Neural progenitor cell (in vitro differentiated cells): ENCODE data around the gene ZNF214. TPM values are rescaled to one million over a fixed set of nuclear protein-coding genes. Genes with fewer than 3 reads are reported as not detected.

Experiments
- DNase-seq: peaks from one replicate; pipeline ENCODE4 v3.0.0-alpha.2; 2016; ENCODE audit warnings: low spot score
- H2AFZ ChIP-seq: fragments of 200-600 bp; sonication (generic); replicated peaks from 2 replicates; pipeline ENCODE4 v1.6.1; 2016; ENCODE audit warnings: antibody characterized with exemption
- H3F3A ChIP-seq: fragments of 200-600 bp; sonication (generic); 2 replicates; pipeline ENCODE4 v1.6.1; 2016; ENCODE audit warnings: antibody characterized with exemption, low read depth
- H3K27ac ChIP-seq: fragments of 200-600 bp; sonication (generic); 2 replicates; pipeline ENCODE4 v1.5.1; 2016; ENCODE audit warnings: mild to moderate bottlenecking
- H3K27me3 ChIP-seq: fragments of 200-600 bp; sonication (generic); 2 replicates; pipeline ENCODE4 v1.6.1; 2016; ENCODE audit warnings: mild to moderate bottlenecking, moderate library complexity
- H3K36me3 ChIP-seq: fragments of 200-600 bp; sonication (generic); 2 replicates; pipeline ENCODE4 v1.5.1; 2016
- H3K4me1 ChIP-seq: fragments of 200-600 bp; sonication (generic); 2 replicates; pipeline ENCODE4 v1.6.1; 2016; ENCODE audit warnings: mixed run types
- H3K4me2 ChIP-seq: fragments of 200-600 bp; sonication (generic); 2 replicates; pipeline ENCODE4 v1.6.1; 2016
- H3K4me3 ChIP-seq: fragments of 200-600 bp; sonication (generic); 2 replicates; pipeline ENCODE4 v1.5.1; 2016
- H3K79me2 ChIP-seq: fragments of 200-600 bp; sonication (generic); 2 replicates; pipeline ENCODE4 v1.6.1; 2016; ENCODE audit warnings: low read depth
- H3K9ac ChIP-seq: fragments of 200-600 bp; sonication (generic); 2 replicates; pipeline ENCODE4 v1.6.1; 2016
- H3K9me3 ChIP-seq: fragments of 200-600 bp; sonication (generic); 2 replicates; pipeline ENCODE4 v1.5.1; 2016; ENCODE audit warnings: low read depth
- H4K20me1 ChIP-seq: fragments of 200-600 bp; sonication (generic); 2 replicates; pipeline ENCODE4 v1.6.1; 2016; ENCODE audit warnings: low read depth
- H3K27ac Mint-ChIP-seq: 3 replicates; pipeline ENCODE4 v1.8.0; 2021; ENCODE audit warnings: mixed read lengths
- H3K27me3 Mint-ChIP-seq: 2 replicates; pipeline ENCODE4 v1.8.0; 2022; ENCODE audit warnings: low read depth, mild to moderate bottlenecking, inconsistent platforms, moderate library complexity, mixed read lengths; ENCODE audit not compliant: insufficient read depth
- H3K36me3 Mint-ChIP-seq: 3 replicates; pipeline ENCODE4 v1.8.0; 2021; ENCODE audit warnings: mixed read lengths
- H3K4me1 Mint-ChIP-seq: 3 replicates; pipeline ENCODE4 v1.8.0; 2021; ENCODE audit warnings: mixed read lengths
- H3K4me3 Mint-ChIP-seq: 3 replicates; pipeline ENCODE4 v1.8.0; 2021; ENCODE audit warnings: mild to moderate bottlenecking, moderate library complexity, mixed read lengths
- H3K9me3 Mint-ChIP-seq: 3 replicates; pipeline ENCODE4 v1.8.0; 2020; ENCODE audit warnings: mixed read lengths
- EZH2 ChIP-seq: fragments of 200-600 bp; sonication (generic); IDR thresholded peaks from 2 replicates; pipeline ENCODE4 v1.6.1; 2017; ENCODE audit warnings: antibody characterized with exemption, mild to moderate bottlenecking, moderate library complexity
- EZH2phosphoT487 ChIP-seq: fragments of 200-600 bp; sonication (generic); IDR thresholded peaks from 2 replicates; pipeline ENCODE4 v1.6.1; 2017; ENCODE audit warnings: antibody characterized with exemption
- total RNA-seq: library from RNA; depleted of rRNA; stranded (reverse); fragments of >200 nt; gene quantifications from 2 replicates; pipeline ENCODE4 v1.2.3, GENCODE V29; 2015; ENCODE audit warnings: low replicate concordance
- TF ChIP-seq, protein P1 (sequence below): fragments of 200-600 bp; sonication (generic); IDR thresholded peaks from 2 replicates; pipeline ENCODE4 v1.5.1; 2017; ENCODE audit warnings: antibody characterized with exemption, mild to moderate bottlenecking

The ZNF214 gene
- total RNA-seq, 1 donor from 2014 or later: 19.6 TPM

GRCh38 chr11:7057641-7058040 is 37.5 kb upstream of the ZNF214 start:
- no peak overlapping the region for H3K4me2 ChIP-seq
- H3K36me3 ChIP-seq: no peaks in the 10 kb centered on the region
- Mint-ChIP-seq H3K9me3 (no peaks in the 10 kb centered on the region), H3K4me1 (no peaks in the 10 kb centered on the region), H3K4me3 (no peak overlapping the region), H3K27me3 (no peaks in the 10 kb centered on the region), H3K36me3 (no peaks in the 10 kb centered on the region), H3K27ac (no peak overlapping the region)
- H3F3A ChIP-seq: no peaks in the 10 kb centered on the region
- no peaks in the 10 kb centered on the region for H3K9me3 ChIP-seq
- H3K9ac ChIP-seq: no peak overlapping the region
- H2AFZ ChIP-seq: no peak overlapping the region
- H3K27ac ChIP-seq: no peak overlapping the region
- no peaks in the 10 kb centered on the region for H3K79me2 ChIP-seq
- DNase-seq: no peak
- TF ChIP-seq EZH2phosphoT487: no peak
- TF ChIP-seq, protein P1, sequence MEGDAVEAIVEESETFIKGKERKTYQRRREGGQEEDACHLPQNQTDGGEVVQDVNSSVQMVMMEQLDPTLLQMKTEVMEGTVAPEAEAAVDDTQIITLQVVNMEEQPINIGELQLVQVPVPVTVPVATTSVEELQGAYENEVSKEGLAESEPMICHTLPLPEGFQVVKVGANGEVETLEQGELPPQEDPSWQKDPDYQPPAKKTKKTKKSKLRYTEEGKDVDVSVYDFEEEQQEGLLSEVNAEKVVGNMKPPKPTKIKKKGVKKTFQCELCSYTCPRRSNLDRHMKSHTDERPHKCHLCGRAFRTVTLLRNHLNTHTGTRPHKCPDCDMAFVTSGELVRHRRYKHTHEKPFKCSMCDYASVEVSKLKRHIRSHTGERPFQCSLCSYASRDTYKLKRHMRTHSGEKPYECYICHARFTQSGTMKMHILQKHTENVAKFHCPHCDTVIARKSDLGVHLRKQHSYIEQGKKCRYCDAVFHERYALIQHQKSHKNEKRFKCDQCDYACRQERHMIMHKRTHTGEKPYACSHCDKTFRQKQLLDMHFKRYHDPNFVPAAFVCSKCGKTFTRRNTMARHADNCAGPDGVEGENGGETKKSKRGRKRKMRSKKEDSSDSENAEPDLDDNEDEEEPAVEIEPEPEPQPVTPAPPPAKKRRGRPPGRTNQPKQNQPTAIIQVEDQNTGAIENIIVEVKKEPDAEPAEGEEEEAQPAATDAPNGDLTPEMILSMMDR: no peak
- TF ChIP-seq EZH2: no peak
- no peak overlapping the region for H3K4me3 ChIP-seq
- no peaks in the 10 kb centered on the region for H4K20me1 ChIP-seq
- H3K27me3 ChIP-seq: no peaks in the 10 kb centered on the region
- H3K4me1 ChIP-seq: peaks cover 5% of the 10 kb centered on the region

GRCh38 chr11:7056828-7057513 is 36.8 kb upstream of the ZNF214 start:
- H3K36me3 Mint-ChIP-seq: no peaks in the 10 kb centered on the region

DNA sequence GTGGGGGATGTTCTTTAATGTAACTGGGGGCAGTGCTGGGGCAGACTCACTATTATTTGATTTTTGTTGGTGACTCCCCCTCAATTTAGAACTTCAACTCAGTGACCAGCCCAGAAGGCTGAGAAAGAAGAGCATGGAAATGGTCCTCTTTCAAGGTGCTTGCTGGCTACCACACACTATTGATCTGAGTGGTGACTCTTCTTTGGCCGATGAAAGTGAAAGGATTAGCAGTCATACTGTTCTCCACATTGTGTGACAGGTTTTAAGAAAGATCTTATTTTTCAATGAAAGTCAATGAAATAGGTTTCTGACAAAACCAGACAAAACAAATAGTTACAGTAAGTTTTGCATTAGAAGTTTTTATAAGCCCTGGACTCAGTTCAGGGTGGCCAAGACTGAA is 30.0 kb upstream of the ZNF214 start:
- H3K36me3 ChIP-seq: no peaks in the 10 kb centered on the region
- H4K20me1 ChIP-seq: no peaks in the 10 kb centered on the region
- H2AFZ ChIP-seq: no peak overlapping the region
- no peak overlapping the region for H3K27ac ChIP-seq
- no peaks in the 10 kb centered on the region for H3K27me3 ChIP-seq
- H3K9me3 Mint-ChIP-seq: no peaks in the 10 kb centered on the region
- no peaks in the 10 kb centered on the region for H3K9me3 ChIP-seq
- no peaks in the 10 kb centered on the region for H3K27me3 Mint-ChIP-seq
- no peak for DNase-seq
- no peak overlapping the region for H3K9ac ChIP-seq
- H3F3A ChIP-seq: no peaks in the 10 kb centered on the region
- no peaks in the 10 kb centered on the region for H3K79me2 ChIP-seq
- no peaks in the 10 kb centered on the region for H3K4me1 ChIP-seq
- no peaks in the 10 kb centered on the region for H3K4me1 Mint-ChIP-seq
- H3K4me3 Mint-ChIP-seq: no peak overlapping the region
- H3K27ac Mint-ChIP-seq: no peak overlapping the region
- H3K4me3 ChIP-seq: no peak overlapping the region
- TF ChIP-seq EZH2phosphoT487: no peak
- TF ChIP-seq, protein P1: no peak
- no peak for TF ChIP-seq EZH2
- no peak overlapping the region for H3K4me2 ChIP-seq
- H3K36me3 Mint-ChIP-seq: no peaks in the 10 kb centered on the region

More at GRCh38 chr11:7056828-7057513, 36.8 kb upstream of the ZNF214 start:
- TF ChIP-seq EZH2phosphoT487: no peak
- TF ChIP-seq EZH2: no peak
- TF ChIP-seq, protein P1: no peak
- no peaks in the 10 kb centered on the region for H3K27me3 Mint-ChIP-seq
- H3K9me3 ChIP-seq: no peaks in the 10 kb centered on the region
- H3K36me3 ChIP-seq: no peaks in the 10 kb centered on the region
- H3K27ac ChIP-seq: no peak overlapping the region
- no peaks in the 10 kb centered on the region for H3F3A ChIP-seq
- no peak overlapping the region for H3K27ac Mint-ChIP-seq
- H3K9ac ChIP-seq: no peak overlapping the region
- H4K20me1 ChIP-seq: no peaks in the 10 kb centered on the region
- H3K79me2 ChIP-seq: no peaks in the 10 kb centered on the region
- no peaks in the 10 kb centered on the region for H3K27me3 ChIP-seq
- DNase-seq: no peak
- no peak overlapping the region for H3K4me2 ChIP-seq
- H3K9me3 Mint-ChIP-seq: no peaks in the 10 kb centered on the region
- H3K4me1 ChIP-seq: peaks cover 5% of the 10 kb centered on the region
- no peaks in the 10 kb centered on the region for H3K4me1 Mint-ChIP-seq
- no peak overlapping the region for H2AFZ ChIP-seq
- H3K4me3 ChIP-seq: no peak overlapping the region
- no peak overlapping the region for H3K4me3 Mint-ChIP-seq
